HG03139 (cell line): ENCODE results near the gene IFT57.

Experiments used
- ATAC-seq: cut with Tn5 transposase; IDR thresholded peaks from one replicate; pipeline ENCODE4 v1.9.1; 2021; ENCODE audit not compliant: unreplicated experiment

The IFT57 gene

DNA sequence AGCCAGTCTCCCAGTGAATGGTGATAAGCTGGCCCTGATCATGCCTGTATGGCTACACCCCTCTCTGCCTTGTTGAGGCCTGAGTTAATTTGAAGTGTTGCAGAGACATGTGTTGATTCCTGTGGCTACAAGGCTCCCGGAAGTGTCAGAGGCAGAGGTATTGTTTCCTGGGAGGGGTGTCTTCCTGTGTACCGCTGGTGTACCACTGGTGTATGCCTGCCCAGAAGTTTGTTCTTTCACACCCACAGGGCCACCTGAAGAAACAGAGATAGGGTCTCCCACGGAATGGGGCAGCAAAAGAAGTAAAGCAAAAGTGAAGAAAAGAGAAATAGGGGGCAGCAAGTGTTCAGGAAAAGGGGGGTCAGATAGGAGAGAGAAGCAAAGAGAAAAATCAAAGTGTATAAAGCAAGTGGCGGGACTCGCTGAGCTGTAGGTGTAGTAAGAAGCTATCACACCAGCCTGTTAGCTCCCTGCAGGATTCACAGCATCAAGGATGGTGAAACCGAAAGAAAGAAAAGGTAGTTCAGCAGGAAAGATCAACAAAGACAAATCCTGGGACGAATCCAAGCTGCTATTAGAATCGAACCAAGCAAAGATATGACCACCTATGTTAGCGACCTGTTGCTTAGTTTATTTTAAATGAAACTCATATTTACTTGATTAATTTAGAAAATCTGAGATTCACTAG lies 94.8 kb downstream of the IFT57 start:
- ATAC-seq, result no peak

DNA sequence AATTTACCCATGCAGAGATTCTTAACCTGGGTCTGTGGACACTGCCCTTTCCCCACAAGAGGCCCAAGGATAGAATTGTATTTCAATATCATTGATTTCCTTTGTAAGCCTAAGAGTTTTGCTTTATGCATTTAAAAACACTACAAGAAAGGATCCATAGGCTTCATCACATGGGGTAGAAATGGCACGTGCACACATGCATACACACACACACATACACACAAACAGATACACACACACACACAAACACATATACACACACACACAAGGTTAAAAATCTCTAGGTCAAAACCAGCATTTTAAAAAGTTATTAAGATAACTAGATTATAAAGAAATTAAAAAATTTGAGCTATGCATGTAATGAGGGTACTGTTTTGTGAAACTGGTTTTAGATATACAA lies 95.9 kb downstream of the IFT57 start:
- ATAC-seq, result no peak

DNA sequence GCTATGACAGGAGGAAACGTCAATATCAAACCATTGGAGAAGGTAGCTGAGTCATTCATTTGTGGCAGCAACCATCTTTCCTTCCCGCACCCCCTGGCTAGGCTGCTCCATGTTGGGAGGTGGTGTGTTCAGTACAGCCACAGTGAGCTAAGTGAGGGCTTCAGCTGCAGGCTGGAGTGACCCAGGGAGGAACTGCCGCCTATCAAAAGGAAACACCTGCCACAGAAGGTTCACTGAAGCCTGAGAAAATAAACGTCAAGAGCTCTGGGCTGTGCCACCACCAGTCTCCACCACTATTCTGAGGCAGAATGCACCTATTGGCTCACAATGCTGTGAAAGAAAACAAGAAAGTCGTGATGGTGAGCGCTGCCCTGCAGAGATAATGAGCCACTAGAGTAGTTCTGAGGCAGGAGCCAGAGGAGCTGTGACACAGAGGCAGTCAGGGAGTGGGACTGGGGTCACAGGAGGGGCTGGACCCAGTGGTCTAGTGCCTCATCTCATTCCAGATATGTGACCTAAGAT lies 96.6 kb downstream of the IFT57 start:
- peak; percentile 51 for ATAC-seq

DNA sequence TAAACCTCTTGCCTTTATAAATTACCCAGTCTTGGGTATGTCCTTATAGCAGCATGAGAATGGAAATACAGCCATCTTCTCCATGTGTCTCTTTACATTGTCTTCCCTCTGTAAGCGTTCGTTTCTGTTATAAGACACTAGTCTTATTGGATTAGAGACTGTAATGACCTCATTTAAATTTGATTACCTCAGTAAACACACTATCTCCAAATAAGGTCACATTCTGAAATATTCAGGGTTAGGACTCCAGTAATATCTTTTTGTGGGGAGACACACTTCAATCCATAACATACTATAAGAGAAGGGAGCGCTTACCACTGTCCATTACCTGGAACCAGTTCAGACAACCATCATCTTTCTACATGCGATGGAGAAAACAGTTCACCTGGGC lies 97.1 kb downstream of the IFT57 start:
- no peak for ATAC-seq

DNA sequence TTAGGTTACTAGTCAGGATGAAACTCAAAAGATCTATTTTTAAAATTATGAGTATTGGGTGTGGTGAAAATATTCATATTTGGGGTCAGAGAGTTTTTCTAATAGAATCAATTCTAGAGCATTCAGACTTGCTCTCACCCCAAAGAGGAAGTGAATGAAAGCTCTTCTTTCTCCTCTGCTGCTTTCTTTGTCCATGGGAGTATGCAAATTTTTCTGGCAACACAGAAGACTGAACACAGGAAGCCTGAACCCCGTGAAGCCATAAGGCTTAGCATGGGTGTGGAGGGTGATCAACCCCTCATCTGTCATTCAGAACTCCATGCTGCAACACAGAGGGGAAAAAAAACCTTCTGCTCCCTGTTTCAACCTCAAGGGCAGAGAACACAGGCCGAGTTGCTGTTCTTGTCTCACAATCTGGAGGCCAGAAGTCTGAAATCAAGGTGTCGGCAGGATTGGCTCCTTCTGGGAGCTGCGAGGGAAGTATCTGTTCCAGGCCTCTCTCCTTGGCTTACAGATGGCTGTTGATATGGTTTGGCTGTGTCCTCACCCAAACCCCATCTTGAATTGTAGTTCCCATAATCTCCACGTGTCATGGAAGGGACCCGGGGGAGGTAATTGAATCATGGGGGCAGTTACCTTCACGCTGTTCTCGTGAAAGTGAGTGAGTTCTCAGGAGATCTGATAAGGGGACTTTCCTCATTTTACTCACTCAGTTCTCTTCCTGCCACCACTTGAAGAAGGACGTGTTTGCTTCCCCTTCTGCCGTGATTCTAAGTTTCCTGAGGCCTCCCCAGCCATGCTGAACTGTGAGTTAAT lies 97.7 kb downstream of the IFT57 start:
- peak; percentile 76 for ATAC-seq

DNA sequence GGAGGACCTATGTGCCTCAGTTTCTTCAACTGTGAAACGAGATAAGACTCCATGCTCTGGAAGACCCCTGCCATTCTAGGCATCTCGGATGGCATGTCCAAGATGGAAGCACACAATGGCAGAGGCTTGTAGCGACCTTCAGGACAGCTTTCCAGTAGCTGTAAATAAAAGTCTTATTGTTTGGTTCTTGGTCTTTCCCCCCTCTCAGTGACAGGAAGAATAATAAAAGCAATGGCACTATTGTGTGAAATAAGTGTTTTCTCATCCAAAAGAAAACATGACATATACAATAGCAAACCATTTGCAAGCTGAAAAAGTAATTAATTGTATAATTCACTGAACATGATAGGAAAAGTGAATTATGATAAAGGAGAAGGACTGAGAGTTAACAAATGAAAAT lies 98.9 kb downstream of the IFT57 start:
- ATAC-seq, result no peak

DNA sequence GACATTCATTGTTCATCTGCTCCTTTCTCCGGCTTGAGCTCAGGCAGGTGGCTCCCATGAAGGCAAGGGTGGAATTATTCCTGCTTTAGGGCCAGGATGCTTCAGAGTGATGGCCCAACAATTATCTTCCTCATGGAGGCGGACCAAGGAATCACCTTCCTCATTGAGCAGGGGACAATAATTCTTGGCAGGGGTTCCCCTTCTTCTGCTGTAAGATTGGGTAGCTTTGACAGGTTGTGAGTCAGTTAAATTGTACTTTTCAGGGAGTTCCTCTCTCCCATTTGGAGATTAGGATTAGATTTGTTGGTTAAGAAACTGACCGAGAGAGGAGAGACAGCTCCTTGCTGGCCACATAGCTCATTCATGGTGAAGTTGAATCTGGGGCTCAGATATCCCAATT lies 99.9 kb downstream of the IFT57 start:
- ATAC-seq, result no peak

DNA sequence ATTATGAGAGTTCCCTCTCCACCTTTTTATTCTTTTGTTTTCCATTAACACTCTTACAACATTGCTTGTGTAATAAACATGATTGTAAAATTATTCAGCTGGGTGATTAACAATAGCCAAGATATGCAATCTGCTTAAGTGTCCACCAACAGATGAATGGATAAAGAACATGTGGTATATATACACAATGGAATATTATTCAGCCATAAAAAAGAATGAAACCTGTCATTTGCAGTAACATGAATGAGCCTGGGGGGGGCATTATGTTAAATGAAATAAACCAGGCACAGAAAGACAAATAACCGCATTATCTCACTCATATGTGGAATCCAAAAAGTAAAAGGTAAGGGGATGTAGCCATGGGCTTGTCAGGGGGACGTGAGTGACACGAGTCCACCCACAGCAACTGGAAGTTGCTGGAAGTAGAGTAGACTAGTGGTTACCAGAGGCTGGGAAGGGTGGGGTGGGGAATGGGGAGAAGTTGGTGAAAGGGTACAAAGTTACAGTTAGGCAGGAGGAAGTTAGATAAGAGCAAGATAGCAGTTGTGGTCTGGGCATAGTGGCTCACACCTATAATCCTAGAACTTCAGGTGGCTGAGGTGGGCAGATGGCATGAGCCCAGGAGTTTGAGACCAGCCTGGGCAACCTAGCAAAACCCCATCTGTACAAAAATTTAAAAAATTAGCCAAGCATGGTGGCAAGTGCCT lies 102.7 kb downstream of the IFT57 start:
- ATAC-seq, result no peak

DNA sequence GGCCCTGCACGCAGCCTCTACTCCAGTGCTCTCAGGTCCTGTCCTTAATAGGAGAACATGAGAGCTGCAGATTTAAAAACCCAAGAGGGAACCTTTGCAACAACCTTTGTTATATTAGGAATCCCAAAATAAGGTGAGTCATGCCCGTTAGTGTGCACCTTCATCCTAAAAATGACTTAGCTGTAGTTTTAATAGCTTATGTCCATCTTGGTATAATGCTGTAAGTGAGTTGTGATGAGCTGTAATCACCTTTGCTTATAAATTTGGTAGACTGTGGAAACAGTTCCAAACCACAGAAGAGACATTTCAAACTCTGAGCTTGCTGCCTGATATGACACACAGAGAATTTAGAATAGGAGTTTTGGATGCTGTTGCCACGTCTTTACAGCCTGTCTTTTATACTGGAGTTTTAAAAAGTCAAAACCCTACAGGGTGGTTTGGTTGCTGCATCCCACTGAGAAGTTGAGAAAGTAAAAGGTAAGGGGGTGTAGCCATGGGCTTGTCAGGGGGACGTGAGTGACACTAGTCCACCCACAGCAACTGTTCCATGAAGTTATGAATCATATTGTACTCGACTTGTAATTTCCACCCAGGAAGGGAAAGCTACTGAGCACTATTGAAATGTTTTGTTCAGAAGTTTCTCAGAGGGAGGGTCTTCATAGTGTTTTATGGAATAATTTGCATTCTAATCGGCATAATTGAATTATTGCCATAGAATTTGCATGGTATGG lies 104.0 kb downstream of the IFT57 start:
- no peak for ATAC-seq

DNA sequence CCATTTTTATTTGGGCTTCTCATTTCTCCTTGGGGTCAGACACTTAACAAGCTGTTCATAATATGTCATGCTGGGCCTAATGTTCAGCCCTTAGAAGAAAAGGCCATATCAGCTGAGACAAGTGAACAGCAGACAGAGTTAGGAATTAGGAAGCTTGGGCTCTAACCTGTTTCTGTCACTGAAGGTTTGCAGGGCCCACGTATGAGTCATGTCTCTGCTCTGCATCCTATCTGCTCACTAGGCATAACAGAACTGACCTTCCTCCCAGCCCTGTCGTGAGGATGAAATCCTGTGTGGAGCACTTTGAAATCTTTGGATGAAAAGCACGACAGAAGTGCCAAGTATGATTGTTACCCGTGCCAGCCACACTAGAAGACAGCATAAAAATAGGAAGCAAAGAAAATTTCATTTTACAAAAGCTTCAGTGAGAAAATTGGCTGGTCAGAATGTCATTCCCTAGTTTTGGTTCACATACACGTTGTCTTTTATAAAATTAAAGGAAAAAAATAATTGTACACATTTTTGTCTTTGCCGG lies 104.9 kb downstream of the IFT57 start:
- no peak for ATAC-seq

DNA sequence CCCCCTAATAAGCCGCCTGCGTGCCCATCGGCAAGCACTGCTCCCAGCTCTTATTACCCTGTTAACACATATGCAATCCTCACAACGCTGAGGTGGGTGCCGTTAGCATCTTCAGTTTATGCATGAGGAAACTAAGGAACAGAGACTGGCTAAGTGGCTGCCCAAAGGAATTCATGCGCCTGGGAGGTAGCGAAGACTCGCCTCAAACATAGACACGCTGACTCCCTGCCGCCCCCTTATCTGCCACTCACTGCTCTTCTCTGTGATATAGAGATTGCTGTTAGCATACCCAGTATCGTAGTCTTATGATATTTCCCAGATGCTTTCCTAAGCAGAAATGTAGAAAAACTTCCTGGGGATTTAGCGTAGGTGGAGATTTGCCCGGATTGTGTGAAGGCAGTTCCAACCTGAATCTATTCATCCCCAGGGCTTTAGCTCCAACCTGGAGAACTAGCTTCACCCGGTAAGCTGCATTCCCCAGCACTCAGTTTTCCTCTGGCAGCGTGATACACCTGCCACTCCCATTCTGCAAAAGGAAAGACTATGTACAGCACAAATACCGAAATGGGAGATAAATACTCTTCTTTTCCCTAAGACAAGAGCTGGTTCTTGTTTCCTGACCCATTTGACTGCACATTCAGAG lies 107.7 kb downstream of the IFT57 start:
- ATAC-seq, result no peak

DNA sequence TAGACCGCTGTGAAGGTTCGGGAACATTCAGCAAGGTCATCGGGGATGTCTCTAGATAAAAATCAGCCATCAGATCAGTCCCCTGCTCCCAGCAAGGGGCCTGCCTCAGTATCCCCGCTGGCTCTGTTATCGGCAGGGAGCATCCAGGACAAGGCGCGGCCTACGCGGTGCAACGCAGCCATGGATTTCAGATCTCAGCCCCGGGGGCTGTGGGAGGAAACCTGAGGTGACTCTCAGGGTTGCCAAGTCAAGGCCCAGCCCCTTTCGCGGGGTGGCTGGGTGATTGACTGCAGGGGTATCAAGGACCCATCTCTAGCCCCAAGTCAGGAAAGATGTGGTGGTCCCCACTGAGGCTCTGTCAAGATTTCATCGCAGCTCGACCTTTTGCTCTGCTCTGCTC lies 108.2 kb downstream of the IFT57 start:
- no peak for ATAC-seq

DNA sequence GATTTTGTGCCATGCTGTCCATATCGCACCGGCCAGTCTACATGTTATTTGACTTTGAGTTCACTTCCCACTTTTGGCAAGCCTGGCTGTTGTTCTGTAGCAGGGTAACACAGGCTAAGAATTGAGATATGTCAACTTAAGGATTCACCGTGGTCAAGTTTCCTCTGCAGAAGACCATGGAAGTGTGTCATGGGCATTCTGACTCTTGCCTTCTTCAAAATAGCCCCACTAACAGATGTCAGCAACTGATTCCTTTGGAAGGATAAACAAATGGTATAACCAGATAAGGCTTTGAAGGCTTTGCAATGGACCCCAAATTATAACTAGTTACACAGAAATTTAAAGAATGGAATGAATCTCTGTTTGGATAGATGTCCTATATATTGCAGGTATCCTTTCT lies 111.3 kb downstream of the IFT57 start:
- no peak for ATAC-seq
